Dedifferentiated amniotic fluid mesenchymal stem cell (primary cell): Measurements from ENCODE around the gene GPC6.

ENCODE experiments used
- DNase-seq: peaks from one replicate; pipeline ENCODE4 v3.0.0-alpha.2; 2016; ENCODE audit errors: extremely low spot score

Gene GPC6

DNA sequence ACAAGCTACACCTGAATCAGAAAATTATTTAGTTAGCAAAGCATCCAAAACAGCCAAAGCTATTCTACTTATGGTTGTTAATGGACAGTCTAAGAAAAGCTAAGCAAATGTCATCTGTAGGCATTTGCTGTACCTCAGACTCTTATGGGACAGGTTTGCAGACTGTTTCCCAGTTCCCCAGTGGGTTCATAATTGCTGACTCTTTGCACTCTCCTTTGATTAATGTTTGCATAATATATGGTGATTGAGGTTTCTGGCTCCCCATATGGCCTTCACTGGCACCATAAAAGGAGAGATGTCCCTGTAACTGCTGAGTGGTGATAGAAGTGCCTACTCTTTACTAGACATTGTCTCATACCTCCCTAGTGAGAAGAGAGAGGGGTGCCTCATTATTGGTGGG is 142.1 kb downstream of the GPC6 start:
- no peak for DNase-seq

DNA sequence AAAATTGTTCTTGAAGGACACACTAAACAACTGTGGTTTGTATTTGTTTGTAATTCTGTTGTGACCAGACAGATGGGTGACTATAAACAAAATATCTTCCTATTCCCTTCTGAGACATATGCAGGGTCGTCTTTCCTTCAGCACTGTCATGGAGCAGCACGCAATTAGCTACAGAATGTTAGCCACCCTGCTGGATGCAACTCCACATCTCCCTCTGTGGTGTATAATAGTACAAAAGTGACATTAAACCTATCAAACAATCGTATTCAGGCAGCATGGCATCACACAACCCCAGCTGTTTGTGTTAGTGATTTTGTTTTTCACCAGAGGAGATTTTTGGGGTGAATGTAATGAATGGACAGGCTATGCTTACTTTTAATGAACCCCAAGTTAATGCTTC is 146.2 kb downstream of the GPC6 start:
- DNase-seq = no peak

DNA sequence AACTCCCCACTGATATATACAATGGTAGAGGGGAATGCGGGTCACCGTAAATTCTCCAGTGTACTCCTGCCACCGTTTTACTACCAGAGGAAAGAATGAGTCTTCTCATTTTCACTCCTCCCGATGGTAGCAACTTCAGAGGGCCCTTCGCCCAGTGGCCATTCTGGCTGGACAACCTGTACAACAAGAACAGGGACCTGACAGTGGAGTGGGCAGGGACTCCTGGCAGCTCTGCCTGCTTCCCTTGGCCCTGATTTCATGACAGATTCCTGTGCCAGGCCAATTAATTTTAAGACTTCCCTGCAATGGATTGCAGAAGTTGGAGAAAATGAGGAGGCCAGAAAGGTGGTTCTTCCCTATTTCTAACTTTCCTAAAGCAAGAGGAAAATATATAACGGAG is 148.9 kb downstream of the GPC6 start:
- DNase-seq = no peak

DNA sequence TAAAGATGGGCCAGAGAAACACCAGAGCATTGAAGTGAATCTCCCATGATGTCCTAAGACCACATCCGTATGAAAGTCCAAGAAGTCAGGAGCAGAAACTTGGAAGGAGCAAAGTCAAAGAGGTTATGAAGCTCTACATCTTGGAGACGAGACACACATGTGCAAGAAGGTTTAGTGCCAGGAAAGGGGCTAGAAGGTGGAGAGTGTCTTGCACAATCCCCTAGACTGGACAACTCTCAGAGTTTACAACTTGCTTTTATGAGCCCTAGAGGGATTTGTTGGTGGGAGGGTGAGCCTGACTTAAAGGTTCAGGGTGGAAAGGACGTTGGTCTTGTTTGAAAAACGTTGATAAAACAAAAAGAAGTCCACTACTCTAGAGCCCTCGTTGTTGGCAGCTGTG is 150.6 kb downstream of the GPC6 start:
- no peak for DNase-seq

DNA sequence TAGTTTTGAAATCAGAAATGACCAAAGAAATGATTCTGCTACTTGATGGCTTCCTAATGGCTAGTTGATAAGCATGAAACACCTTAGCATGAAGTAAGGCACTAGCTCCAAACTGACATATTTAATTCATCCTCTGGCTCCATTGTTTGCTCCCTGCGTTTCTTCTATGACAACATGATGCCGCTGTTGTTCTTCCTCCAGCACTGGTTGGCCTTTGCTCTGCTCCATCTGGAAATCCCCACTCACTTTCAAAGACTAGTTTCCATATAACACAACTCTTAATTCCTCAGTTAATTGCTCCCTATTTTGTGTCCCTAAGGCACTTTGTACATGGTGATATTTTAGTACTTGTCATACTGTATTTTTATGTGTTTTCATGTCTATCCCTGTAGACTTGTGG is 151.6 kb downstream of the GPC6 start:
- no peak for DNase-seq

DNA sequence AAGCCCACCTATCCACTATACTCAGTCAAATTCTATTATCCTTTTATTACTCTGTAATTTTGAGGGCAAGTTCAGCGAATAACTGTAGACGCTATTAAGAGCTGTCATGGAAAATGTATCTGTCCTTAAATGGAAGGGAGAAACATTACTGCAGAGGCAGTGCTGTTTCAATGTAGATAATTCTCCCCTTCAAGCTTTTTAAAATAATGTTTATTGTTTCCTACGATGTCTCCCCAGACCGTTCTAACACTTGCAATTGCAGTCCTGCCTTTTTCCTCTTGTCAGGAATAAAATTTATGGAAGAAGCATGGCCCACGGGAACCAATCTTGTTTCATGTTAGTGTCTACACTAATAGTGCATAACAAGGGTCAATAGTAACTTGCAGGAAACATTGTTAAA is 159.5 kb downstream of the GPC6 start:
- DNase-seq = no peak

DNA sequence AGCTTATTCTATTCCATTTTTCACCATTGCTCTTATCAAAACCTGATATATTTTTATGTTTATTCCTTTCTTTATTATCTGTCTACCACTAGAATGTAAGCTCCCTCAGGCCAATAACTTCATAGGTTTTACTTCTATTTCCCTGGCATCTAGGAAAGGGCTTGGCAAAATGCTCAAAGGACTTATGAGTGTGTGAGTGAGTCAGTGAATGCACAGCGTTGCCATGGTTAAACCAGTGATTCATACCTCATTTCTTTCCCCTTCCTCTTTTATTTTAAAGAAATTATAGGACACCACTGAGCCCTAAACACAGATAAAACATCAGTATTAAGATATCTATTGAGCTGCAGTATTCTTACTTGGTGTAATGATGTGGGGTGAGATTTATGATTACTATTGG is 162.1 kb downstream of the GPC6 start:
- DNase-seq = no peak

DNA sequence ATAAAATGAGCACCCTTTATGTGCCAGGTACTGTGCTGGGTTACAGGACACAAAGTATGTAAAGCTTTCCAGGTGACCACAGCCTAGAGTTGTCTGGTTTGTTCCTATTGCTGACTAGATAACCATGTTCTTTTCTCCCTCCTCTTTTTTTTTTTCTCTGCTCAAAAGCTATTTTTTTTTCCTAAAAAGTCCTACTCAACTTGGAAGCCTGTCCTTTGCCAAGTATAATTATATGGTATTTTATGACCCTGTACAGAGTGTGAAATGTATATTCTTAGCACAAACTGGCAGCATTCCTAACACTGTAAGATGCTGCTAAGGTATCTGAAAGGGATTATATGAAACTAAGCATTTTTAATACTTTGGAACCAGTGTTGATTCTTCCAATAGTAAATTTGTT is 171.0 kb downstream of the GPC6 start:
- no peak for DNase-seq

DNA sequence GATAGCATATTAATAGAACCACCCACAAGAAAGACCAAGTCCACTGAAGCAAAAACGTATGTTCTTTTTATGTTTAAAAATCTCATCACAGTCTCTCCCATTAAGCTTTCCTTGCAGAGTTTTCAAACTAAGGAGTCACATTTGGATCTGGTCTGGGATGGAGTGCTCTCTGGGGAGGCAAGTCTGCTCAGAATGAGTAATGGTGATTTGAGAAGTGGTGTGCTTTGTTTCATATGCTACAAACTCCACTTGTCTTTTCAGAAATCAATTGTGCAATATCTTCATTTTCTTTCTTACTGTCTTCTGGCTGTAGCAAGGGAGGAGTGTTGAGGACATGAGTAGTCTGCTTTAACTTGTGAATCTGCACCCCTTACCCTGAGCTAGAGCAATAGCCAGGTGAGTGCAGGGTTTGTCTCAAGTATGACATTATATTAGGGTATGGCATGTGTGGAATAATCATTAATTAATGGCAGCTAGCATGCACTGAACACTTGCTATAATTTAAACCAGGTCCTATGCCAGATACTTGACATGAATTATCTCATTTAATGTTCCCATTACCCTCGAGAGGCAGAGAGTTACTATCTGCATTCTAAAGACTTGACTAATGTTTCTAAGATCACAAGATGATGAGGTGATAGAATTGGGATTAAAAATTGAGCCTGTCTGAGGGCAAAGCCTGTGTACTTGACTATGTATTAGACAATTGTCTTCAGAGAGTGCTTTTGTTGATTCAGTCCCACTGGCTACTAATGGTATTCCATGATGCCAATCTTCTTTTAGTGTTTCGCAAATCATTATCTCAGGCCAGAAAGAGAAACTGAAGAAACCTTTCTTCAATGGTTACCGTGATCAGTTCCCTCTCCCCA is 171.8 kb downstream of the GPC6 start:
- DNase-seq = no peak

DNA sequence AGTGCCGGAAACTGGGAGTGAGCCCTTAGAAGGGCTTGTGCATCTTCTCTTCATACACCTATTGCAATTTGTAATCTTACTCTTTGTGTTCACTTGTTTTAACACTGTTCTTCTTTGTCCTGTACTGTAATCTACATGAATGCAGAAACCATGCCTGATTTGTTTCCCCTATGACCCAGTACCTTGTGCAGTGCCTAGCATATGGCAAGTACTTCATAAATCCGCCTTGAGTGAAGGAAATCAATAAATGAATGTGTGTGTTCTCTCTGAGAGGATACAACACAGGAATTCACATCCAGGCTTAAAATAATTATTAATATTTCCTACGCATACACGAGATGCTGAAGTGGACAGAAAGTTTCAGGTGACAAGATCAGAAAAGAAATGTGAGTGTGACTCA is 172.6 kb downstream of the GPC6 start:
- DNase-seq = no peak

DNA sequence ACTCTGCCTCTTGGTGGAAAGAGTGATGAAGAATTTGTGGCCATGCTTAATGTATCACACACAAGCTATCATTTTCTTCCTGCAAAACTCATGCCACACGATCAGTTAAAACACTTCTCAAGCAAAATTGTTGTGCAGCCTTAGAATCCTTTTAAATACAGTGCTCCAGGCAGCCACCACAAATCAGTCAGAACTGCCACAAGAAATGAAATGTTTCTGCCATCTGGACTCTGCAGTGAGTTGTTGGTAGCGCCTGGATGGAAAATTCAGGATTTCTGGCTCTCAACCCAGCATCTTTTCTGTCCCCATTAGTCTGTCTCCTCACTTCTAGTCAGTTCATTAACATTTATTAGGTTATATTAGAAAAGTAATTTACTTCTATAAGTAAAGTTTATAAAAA is 179.5 kb downstream of the GPC6 start:
- DNase-seq = no peak

DNA sequence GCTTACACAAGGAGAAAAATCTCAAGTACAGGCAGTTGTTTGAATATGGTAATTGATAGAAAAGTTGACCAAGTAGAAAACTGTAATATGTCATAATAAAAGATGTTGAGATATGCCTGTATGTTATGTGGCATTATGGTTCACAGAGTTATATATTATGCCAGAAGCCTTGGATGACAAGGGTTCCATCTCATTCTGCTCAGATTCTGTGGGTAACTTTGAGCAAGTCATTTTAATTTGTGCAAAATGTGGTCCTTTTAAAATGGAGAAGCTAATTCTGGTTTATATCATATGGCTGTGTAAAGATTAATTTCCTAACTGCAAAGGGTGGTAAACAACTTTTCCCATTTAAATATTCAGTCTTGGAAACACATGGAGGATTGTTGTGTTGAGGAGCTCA is 180.9 kb downstream of the GPC6 start:
- DNase-seq = no peak

DNA sequence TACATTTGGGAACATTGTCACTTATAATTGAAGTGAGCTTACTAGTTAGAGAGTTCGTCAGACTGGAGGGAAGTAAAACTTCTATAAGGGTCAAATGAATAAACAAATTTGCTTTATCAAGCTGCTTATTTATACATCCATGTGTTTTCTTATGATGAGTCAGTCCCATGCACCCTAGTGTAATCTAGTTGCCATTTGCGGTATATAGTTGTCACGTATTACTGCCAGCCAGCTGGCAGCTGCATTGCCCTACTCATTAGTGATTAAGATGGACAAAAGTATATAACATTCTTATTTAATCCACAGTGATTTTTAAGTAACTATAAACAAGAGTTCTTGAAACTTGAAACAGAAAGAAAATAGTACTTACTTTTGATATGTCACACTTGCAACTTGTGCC is 182.4 kb downstream of the GPC6 start:
- DNase-seq = no peak

DNA sequence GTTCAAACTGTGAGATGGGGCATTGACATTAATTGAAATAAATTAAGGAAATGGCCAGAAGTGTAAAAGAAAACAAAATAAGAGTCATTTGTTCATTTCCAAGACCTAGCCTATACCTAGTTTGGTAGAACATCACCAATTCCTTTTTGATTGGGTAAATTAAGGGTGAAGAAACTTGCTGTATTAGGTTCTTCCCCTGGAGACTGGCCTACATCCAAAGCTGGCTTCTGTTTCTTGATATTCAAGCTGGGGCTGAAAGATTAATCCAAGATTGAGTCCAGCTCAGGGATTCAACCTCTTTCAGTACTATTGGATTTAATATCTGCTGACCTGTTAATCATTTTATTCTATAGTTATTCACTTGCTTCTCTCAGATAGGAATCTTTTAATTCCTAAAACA is 183.2 kb downstream of the GPC6 start:
- DNase-seq = no peak

DNA sequence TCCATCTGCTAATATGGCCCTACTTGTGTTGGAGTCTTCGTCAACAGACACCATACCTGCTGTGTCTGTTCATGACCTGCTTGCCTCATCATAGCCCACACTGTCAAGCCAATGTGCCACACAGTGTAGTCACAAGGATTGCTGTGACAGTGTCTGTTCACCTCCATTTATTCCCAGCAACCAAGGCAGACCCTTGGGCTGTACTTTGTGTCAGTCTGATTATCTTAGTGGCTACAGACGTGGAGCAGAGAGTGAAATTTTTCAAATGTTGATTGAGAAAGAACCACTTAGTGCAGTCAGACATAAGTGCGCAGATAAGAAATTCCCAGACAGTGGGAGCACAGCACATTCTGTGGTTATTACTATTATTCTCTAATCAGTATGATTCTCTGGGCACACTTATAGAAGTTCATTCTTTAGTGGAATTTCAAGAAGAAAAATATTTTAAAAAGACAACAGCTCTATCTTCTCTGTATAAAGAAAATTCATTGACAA is 184.6 kb downstream of the GPC6 start:
- no peak for DNase-seq

DNA sequence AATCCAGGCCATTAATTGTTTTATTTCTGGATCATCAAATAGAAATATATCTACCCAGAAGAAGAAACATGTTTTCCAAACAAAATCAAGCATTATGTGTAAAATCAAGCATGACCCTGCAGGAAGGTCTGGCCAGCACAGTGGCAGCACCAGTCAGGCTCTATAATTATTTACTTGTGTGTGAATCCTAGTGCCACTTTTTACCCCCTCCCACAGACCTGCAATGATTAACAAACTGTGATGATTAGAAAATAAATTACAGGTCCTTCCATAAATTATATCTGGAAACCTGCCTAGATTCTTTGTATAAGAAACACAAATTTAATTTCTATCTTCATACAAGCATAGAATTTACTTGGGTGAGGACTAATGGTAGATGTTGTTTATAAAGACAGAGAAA is 186.1 kb downstream of the GPC6 start:
- DNase-seq = no peak

DNA sequence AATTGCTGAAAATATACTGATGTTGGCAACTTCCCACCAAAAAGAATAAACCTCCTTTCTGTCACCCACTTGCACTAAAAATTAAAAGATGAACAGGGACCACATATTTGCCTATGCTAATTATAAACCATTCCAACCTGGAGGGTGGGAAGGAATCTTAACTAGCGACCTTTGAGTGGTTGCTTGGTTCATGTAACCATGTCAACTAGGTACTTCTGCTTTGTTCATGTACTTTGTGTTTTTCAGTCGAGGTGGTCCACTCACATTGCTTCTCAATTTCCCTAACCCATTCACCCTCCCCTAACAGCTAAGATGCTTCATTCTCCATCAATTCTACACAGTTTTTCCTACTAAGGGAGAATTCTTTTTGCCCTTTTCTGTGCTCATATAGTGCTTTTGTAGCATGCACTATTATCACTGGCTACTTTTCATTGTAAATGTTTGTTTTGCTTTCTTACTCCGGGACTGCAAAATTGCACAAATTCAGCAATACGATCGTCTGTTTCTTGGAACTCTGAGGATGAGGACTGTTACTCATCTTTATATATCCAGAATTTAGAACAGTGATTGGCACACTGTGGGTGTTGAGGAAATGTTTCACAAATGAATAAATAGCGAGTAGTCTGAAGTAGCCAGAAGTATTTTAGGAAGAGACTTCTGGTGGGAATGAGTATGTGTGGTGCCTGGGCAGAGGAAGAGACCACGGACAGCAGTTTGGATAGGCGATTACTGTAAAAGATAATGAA is 187.5 kb downstream of the GPC6 start:
- no peak for DNase-seq

DNA sequence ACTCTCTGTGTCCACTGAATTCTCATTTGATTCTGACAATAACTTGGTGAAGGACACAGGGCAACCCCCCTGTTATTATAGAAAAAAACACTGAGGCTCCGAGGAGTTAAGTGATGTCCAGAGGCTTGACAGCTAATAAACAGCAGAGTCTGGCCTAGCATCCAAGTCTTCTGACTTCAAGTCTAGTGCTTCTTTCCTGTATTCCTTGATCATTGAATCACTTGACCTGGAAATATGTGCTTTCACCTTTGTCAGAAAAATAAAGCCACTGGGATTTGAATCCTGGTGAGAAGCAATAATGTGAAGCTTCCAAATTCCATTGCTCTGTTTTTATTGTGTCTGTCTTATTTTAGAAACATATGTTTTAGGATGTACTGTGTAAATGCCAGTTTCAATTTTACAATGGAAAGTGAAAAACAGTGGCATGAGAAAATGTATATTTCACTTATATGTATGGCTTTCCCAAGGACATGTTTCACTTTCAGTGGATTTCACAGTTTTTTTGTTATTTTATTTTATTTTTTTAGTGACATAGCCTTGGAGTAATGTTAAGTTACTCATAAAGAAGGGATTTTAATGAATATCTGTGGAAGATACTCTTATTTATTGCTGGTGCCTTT is 190.2 kb downstream of the GPC6 start:
- no peak for DNase-seq

DNA sequence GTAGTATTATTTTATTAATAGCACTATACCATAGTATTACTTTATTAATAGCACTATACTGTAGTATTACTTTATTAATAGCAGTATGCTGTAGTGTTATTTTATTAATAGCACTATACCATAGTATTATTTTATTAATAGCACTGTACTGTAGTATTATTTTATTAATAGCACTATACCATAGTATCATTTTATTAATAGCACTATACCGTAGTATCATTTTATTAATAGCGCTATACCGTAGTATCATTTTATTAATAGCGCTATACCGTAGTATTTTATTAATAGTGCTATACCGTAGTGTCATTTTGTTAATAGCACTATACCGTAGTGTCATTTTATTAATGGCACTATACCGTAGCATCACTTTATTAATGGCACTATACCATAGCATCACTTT is 191.8 kb downstream of the GPC6 start:
- DNase-seq = no peak

DNA sequence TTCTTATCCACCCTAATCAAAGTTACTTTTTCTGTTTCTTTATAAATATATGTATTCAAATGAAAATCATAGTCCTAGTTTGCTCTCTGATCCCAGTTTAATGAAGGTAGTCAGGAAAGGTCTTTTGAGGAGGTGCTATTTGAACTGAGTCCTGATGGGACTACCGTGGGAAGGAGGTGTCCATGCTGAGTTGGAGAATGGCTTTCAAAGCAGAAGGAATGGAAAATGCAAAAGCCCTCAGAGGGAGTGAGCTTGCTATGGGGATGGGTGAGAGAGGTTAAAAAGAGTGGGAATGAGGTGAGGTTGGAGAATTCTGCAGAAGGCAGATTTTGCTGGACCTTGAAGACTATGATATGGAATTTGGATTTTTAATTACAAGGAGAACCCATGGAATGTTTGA is 193.6 kb downstream of the GPC6 start:
- DNase-seq = no peak

DNA sequence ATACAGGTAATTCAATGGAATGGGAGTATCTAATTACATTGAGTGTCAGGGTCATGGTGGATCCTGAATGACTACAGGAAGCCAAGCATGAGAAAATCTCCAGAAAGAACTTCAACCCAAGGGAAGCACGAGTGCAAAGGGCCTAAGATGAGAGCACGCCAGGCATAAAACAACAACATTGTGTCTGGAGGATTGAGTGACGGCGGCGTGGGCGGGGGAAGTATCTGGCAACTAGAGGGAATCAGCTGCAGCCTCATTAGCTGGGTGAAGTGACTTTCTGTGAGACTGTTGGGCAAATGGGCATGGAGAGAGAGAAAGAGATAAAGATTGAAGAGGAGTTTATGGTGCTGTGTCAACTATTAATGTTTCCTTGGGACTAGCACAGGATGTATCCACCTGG is 194.3 kb downstream of the GPC6 start:
- no peak for DNase-seq

DNA sequence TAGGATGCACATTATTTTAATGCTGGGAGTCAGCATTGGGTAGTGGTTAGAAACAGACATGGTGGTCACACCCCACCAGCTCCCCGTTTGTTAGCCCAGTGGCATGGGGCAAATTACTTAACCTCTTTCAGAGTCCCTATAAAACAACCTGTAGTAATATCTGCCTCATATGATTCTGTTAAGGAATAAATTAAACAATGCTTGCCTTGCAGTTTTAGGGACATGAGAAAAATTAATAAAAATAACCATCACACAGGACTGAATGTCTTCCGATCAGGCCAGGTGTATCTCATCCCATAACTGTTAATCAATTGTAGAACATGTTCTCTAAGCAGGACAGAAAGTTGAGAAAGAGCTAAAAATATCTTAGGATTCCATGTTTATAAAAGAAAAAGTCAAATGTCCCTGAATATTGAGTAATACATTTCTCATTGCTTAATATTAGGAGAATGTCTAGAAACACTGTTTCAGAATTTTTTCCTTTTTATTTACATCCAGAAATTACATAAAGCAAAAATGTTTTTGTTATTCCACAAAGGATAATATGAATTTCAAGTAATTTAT is 196.5 kb downstream of the GPC6 start:
- no peak for DNase-seq

DNA sequence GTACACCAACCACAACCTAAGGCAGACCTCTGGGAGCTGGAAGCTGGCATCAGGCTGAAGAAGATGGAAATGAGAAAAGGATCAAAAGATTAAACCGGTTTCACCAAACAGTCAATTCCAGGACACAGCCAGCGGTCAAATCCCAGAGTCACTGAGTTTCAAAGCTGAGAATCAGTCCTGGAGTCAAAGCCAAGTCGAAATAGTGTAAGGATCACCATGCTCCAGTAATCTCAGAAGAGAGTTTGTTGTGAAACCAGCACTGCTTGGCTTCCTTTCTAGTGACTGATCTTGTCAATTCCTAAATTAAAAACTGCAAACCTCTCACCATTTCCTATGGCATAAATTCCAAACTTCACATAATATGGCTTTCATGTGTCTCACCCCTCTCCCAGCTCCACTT is 198.8 kb downstream of the GPC6 start:
- DNase-seq = no peak
